NCI-H187 (cell line): ENCODE measurements around the gene HERC4.
"Not testable (repeated sequence)": the region's sequence is repeated elsewhere in the genome, so short reads cannot be mapped to it uniquely, and the experiment has no call there.

ENCODE experiments used
- DNase-seq, 2 experiments: peaks; one replicate each; lab custom pipeline; 2025; lab: John Stamatoyannopoulos, UW

HERC4 gene

GRCh38 chr10:68047554-68048327 lies 27.3 kb downstream of the HERC4 start:
- no peak for DNase-seq

GRCh38 chr10:68047122-68047521 lies 28.0 kb downstream of the HERC4 start:
- no peak for DNase-seq

GRCh38 chr10:68046642-68047041 lies 28.4 kb downstream of the HERC4 start:
- no peak for DNase-seq

- DNase-seq = no peak
Observed at GRCh38 chr10:68043030-68043429, 32.1 kb downstream of the HERC4 start.

GRCh38 chr10:68032113-68032512 lies 43.0 kb downstream of the HERC4 start:
- no peak for DNase-seq

- DNase-seq = no peak
Observed at GRCh38 chr10:68027429-68027828, 47.7 kb downstream of the HERC4 start.

GRCh38 chr10:68023292-68023691 lies 51.8 kb downstream of the HERC4 start:
- no peak for DNase-seq

GRCh38 chr10:68022324-68022723 lies 52.8 kb downstream of the HERC4 start:
- not testable (repeated sequence) for DNase-seq

GRCh38 chr10:68016519-68016918 lies 58.6 kb downstream of the HERC4 start:
- not testable (repeated sequence) for DNase-seq

GRCh38 chr10:68010426-68010940 lies 64.6 kb downstream of the HERC4 start:
- no peak for DNase-seq

- no peak for DNase-seq
Observed at GRCh38 chr10:68007356-68007755, 67.7 kb downstream of the HERC4 start.

GRCh38 chr10:68001539-68001938 lies 73.5 kb downstream of the HERC4 start:
- DNase-seq = no peak

GRCh38 chr10:68001000-68001399 lies 74.1 kb downstream of the HERC4 start:
- DNase-seq = no peak

- DNase-seq = no peak
Observed at GRCh38 chr10:67990093-67990492, 85.0 kb downstream of the HERC4 start.

- DNase-seq = no peak
Observed at GRCh38 chr10:67988606-67989005, 86.5 kb downstream of the HERC4 start.

- DNase-seq = not testable (repeated sequence)
Observed at GRCh38 chr10:67982603-67983002, 92.5 kb downstream of the HERC4 start.

- DNase-seq = no peak
Observed at GRCh38 chr10:67978749-67979148, 96.3 kb downstream of the HERC4 start.

- DNase-seq = no peak
Observed at GRCh38 chr10:67977251-67977650, 97.8 kb downstream of the HERC4 start.

- DNase-seq = no peak
Observed at GRCh38 chr10:67976292-67977245, 98.5 kb downstream of the HERC4 start.

- DNase-seq = no peak
Observed at GRCh38 chr10:67975871-67976270, 99.2 kb downstream of the HERC4 start.

GRCh38 chr10:67971311-67971710 lies 103.8 kb downstream of the HERC4 start:
- DNase-seq = no peak

GRCh38 chr10:67969875-67970274 lies 105.2 kb downstream of the HERC4 start:
- DNase-seq = no peak

- DNase-seq = not testable (repeated sequence)
Observed at GRCh38 chr10:67966035-67966434, 109.0 kb downstream of the HERC4 start.
